GM21515 (cell line): ENCODE results near the gene TMEM191C.
"Not testable (repeated sequence)": the region's sequence is repeated elsewhere in the genome, so short reads cannot be mapped to it uniquely, and the experiment has no call there.

Source experiments
- ATAC-seq: cut with Tn5 transposase; IDR thresholded peaks from one replicate; pipeline ENCODE4 v1.9.1; 2021; ENCODE audit not compliant: unreplicated experiment

Gene TMEM191C

DNA sequence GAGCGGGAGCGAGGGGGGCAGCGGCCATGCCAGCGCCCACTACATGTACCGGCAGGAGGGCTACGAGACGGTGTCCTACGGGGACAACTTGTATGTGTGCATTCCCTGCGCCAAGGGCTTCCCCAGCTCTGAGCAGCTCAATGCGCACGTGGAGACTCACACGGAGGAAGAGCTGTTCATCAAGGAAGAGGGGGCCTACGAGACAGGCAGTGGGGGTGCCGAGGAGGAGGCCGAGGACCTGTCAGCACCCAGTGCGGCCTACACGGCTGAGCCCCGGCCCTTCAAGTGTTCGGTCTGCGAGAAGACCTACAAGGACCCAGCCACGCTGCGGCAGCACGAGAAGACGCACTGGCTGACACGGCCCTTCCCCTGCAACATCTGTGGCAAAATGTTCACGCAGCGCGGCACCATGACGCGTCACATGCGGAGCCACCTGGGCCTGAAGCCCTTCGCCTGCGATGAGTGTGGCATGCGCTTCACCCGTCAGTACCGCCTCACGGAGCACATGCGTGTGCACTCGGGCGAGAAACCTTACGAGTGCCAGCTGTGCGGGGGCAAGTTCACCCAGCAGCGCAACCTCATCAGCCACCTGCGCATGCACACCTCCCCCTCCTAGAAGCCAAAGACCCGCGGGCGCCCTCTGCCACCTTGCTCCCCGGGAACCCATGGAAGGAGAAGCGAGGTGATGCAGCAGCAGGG, 20.9 kb upstream of the TMEM191C start:
- no peak for ATAC-seq

DNA sequence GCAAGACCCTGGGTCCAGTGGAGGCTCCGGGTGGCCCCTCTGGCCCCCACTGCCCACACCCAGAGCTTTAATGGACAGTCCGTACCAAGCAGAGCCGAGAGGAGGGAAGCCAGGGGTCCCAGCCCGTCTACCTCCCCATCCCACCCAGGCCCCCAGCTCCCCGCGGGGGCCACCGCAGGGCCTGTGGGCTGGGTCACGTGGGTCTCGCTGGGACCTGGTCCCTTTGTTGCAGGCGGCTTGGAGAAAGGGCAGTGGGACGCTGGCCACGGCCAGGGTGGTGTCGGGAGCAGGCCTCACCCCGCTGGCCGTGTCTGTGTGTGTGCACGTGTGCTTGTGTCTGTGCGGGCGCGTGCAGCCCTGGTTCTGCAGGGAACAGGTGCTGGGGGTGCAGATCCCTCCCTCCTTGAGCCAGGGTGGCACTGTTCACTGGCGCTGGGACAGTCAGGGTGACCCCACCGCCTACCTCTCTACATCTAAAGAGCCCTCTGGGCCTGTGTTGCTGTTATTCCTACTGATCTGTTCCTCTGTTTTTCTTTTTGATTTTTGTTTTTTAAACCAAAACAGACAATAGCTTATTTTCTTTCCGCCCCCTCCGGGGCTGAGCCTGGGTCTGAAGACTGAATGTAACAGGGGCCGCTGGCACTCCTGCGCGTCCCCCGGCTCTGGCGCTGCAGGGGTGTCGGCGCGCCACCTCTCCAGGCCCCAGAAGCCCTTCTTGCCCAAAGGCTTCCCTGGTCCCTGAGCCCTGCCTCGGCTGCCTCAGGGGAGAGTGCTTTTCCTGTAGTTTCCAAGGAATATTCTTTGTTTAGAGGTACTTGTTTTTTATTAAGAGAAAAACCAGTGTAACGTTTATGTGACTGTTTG, 20.1 kb upstream of the TMEM191C start:
- no peak for ATAC-seq

DNA sequence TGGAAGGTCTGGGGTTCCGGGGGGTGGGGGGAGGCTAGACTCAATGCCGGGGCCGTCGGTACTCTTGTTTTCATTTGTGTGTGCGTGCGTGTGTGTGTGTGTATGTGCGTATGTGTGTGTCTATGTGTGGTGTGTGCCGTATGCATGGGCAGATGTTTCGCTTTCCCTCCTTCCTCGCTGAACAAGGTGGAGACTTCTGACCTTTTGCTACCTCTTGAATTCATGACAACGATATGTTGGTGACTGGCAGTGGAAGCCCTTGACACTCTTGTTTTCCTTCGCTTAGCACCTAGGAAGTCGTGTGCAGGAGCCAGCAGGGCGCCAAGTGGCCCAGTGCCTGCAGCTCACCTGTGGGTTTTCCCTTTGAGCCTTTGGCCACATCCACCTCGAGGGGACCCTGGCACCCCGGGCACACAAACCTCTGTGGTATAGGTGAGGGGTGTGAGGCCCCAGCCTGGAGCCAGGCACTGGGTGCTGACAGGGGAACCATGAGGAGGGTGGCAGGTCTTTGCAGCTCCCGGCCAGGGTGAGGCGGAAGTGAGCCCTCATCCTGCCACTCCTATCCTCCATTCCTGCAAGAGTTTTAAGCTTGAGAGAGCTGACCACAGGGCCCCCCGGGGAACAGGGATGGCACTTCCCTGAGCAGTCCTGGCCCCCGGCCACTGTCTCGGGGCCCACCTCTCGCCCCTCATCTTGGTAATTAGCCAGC, 19.3 kb upstream of the TMEM191C start:
- no peak for ATAC-seq

DNA sequence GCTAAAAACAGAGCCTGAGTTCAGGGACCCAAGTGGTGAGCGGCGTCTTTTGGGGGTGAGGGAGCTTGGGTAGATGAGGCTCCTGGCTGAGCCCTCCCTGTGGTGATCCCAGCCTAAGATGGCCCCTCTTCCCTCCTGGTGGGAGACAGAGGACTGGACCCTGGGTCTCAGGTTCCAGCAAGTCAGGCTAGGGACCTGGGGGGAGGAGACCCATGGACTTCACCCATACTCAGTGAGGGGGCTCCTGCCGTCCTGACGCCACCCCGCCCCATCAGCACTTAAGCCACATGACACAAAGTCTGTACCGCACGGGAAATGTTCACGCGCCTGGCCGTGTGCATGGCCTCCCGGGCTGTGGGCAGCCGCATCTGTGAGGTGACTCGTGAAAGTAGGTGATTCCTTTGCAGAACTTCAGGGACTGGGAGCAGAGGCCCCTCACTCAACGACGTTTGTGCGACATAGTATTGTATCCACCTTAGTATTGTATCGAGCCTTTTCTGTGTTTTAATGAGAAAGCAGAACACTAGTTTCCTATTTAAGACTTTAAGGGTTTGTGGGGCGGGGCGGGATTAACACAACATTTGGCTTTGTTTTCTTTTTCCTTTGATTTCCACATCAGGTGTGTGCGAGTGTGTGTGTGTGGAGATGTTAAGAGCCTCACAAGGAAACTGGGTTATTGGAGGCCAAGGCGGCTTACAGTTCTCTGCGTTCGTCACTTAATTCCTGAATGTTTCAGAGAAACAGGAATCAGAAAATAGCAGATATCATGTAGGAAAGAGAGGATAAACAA, 18.4 kb upstream of the TMEM191C start:
- ATAC-seq: no peak

GRCh38 chr22:21449531-21450319, 17.5 kb upstream of the TMEM191C start:
- ATAC-seq: no peak

- ATAC-seq: no peak
Observed at GRCh38 chr22:21450320-21450831, 16.8 kb upstream of the TMEM191C start.

- ATAC-seq: no peak
Observed at GRCh38 chr22:21450858-21451353, 16.3 kb upstream of the TMEM191C start.

GRCh38 chr22:21451545-21452520, 15.4 kb upstream of the TMEM191C start:
- no peak for ATAC-seq

DNA sequence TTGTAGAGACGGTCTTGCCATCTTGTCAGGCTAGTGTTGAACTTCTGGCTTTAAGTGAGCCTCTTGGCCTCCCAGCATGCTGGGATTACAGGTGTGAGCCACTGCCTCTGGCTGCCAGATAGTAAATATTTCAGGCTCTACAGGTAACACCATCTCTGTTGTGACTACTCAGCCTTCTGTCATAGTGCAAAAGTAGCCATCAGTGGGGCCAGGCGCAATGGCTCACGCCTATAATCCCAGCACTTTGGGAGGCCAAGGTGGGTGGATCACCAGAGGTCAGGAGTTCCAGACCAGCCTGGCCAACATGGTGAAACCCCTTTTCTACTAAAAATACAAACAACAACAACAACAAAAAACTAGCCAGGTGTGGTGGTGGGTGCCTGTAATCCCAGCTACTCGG, 14.5 kb upstream of the TMEM191C start:
- ATAC-seq: not testable (repeated sequence)

- not testable (repeated sequence) for ATAC-seq
Observed at GRCh38 chr22:21454998-21455333, 12.2 kb upstream of the TMEM191C start.

DNA sequence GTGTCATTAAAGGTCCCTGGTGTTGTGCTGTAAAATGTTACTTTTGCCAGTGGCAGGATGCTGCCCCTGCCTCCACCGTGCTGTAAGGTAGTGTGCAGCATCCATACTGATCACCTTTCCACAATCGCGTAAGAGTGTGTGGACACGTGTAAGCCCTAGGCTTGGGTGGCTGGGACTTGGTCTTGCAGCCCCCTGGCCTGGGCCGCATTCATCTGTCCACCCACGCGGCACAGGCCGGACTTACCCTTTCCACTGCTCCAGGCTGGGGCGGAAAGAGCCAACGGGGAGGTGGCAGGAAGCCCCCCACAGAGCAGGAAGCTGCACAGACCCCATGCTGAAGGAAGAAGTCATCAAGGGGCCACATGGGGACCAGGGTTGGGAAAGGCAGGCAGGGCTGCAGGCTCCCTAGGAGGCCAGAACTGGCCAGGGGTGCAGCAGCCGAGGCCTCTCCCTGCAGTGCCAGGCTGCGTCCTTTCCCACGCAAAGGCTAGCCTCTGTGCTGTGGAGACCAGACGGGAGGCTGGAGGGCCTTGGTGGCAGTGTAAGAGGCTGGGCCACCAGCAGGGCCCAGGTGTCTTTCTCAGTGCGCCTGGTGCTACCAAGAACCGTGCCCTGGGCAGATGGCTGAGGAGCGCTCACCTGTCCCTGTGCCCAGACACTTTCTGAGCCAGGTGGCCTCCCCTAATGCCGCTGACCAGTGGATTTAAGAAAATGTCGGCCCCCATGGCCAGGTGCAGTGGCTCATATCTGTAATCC, 11.7 kb upstream of the TMEM191C start:
- ATAC-seq: no peak

GRCh38 chr22:21457023-21457787, 10.0 kb upstream of the TMEM191C start:
- ATAC-seq: no peak

- ATAC-seq: not testable (repeated sequence)
Observed at GRCh38 chr22:21462672-21463071, 4.5 kb upstream of the TMEM191C start.

- peak; percentile 74 for ATAC-seq
Observed at GRCh38 chr22:21468194-21469096, 1.3 kb downstream of the TMEM191C start.

DNA sequence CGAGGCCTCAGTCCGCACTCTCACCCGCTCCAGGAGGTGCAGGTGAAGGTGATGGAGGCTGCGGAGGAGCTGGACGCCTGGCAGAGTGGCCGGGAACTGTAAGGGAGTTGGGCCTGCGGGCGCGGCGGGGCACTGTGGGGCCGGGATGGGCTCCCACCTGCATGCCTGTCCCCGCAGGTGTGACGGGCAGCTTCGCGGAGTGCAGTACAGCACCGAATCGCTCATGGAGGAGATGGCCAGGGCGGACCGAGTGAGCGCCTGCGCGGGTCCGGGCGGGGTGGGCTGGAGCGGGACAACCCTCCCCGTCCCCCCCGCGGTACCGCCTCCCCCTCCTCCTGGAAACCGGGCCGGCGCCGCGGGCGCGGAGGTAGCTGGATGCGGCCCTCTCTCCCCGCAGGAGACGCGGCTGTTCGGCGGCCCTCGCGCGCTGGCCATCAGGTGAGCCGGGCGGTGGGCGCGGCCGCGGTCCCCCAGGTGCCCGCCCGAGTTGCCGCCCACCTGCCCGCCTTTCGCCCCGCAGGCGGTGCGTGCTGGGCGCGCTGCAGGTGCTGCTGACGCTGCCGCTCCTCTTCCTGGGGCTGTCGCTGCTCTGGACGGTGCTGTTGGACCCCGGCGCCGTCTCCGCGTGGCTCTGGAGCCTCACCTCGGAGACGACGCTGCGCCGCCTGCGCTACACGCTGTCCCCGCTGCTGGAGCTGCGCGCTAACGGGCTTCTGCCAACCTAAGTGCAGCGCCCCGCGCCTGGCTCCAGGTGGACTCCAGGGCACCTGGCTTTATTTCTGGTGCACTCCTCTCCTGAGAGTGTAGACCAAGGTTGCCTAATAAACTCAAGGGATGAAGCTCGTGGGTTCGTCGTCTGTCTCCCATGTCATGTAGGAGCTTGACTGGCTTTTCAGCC, 2.2 kb downstream of the TMEM191C start:
- ATAC-seq: not testable (repeated sequence)
